Stimulated activated CD8-positive, alpha-beta memory T cell treated with anti-CD3 and anti-CD28 coated beads, Interleukin-7, amount 100 ng/mL, for 48 hours (primary cell): ENCODE data around the gene RPL18A.
A peak's percentile ranks its signal among the peaks of the same experiment; 100 is the strongest.

Source experiments
- DNase-seq, 2 donors: peaks; one replicate each; pipeline ENCODE4 v3.0.0-alpha.2; 2020; ENCODE audit warnings: low read depth in 1 of 2; ENCODE audit errors: extremely low read depth in 1 of 2

RPL18A gene

DNA sequence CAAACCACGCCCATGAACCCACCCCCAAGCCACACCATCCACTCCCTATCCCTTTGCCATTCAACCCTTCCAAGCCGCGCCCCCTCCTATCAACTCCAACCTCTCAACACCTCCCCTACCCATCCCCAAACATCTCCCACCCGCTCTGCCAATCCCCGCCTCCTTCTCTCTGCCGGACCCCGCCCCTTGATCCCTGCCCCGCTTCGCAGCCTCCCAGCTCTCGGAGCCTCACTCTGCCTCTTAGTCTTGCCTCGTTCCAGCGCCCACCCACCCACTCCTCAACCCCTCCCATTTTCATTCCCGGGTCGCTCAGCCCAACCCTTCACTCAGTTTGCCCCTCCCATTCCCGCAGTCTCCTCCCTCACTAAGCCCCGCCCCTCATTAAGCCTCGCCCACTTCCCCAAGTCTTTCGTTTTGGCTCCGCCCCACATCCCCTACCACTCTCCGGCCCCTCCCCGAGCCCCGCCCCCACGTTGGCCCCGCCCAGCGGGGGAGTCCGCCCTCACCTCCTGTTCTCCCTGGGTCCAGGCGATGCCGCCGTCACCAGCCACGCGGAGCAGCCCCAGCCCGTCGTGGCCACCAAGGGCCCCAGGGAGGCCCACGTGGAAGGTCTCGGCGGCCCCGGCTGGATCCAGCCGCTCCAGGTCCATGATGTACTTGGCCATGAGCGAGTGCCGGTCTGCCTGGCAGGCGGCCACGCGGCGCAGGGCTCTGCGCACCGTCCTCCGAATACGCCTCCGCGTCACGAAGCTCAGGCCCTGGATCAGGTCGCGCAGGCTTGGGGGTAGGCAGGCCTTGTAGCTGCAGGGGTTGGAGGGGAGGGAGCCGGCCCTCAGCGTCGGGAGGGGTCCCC, 17.7 kb upstream of the RPL18A start:
- DNase-seq = peak; percentile 61 to 63

DNA sequence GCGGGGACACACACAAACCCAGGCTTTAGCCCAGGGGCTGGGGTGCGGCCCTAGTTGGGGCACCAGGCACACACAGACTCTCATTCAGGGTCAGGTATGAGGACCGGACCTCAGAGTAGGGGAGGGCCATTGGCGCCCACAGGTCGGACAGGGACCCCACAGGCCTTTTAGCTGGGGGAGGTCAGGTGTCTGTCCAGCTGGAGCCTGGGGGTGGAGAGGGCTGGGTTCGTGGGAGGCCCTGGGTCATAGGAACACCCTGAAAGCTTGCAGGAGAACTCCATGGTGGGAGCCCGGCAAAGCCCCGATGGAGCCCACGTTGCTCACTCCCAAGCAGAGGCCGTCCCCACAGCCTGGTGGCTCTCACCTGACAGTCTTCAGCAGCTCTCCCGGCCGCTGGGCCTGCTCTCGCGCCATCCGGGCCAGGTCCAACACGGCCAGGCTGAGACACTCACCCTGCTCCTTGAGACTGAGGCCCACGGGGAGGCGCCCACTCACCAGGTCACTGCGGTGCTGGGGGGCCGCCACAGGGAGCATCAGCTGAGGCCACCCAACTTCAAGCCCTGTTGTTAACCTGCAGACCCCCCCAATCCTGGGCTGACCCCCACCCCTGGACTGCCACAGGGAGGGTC, 16.9 kb upstream of the RPL18A start:
- no peak for DNase-seq

DNA sequence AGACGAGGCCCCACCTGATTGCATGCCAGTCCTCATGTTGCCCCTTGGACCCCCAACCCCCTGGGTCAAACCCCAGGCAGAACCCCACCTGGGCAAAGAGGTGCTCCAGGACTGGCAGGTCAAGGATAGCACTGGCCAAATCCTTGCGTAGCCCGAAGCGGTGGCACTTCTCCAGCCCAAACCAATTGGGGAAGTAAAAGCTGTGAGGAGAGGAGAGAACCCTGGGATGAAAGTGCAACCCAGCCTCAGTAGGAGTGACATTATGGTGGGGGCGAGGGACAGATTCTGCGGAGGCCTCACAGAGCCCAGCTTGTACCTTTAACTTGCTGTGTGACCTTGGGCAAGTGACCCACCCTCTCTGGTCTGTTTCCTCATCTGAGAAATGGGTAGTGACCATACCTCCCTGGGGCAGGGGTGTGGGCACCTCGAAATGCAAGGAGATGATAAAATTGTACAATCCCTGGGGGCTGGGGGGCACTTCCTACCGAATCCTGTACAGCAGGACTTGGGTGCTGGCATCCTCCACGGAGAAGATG, 16.4 kb upstream of the RPL18A start:
- DNase-seq = no peak

DNA sequence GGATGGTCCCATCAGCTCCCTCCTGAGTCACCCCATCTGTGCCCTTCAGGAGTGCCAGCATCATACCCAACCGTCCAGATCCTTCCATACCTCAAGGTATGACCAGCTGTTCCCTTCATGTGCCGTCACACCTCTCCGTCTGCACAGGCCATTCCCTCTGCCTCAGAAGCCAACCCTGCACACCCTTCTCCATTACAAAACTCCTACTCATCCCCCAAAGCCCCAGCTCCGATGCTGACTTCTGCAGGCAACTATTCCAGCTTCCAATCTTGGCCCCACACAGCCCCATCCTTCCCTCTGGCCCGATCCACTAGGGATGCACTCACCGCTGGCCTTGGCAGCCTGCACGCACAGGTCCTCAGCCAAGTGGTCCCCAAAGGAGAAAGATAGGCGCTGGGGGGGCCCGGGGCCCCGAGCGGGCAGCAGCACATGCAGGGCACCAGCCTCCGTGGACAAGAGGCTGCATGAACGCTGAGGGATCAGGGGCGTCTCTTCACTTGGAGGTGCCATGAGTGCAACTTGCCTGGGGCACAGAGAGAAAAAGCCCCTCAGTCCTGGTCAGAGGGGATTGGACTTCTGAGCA, 15.7 kb upstream of the RPL18A start:
- no peak for DNase-seq

DNA sequence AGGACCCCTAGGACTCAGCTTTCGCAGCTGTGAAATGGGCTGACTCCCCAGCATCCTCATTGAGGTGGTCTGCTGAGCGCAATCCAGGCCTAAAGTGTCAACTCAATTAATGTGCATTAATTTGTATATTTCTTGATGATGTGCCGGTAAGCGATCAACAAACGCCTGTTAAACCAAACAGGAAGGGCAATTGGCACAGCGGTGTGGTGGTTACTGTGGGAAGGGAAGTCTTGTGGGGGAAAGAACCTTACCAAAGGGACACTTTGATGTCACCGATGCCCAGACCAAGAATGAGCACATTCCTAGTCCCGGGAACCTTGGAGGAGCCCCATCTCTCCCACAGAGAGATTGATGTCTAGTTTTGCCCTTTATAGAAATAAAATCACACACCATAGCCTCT, 13.6 kb upstream of the RPL18A start:
- no peak for DNase-seq

DNA sequence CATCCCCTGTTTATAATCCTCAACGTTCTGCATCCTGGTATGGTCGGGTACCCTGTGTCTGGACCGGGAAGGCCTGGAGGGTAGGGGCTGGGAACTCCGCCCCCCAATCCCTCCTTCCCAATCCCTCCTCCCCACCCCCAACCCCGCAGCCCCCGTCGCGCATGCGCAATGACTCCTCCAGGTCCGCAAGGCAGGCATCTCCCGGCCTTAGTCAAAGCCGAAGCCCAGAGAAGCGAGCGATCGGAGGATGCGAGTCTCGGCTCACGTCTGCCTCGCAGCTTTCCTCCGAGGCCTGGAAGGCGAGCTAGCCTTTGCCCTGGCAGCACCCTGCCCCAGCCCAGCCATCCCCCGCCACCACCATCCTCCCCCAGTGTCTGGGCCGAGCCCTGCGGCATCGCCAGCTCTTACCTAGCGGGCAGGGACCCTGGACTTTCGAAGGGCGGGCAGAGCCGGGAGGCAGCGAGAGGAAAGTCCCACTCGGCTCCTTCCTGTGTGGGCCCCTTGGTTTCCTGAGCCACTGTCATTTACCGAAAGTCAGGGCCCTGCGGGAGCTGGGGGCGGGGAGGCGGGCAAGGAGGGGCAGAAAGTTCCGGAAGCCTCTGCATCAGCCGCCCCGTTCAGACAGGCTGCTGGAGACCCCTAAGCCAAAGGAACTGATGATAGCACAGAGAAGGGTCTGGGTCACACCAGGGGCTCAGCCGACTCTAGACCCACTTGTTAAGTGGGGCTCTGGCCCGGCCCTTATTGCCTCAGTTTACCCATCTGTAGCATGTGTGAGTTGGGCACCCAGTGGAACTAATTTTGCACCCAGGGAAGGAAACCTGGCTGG, 12.0 kb upstream of the RPL18A start, which contains the start of gene JAK3:
TSS of gene JAK3 (minus strand) at position 445 of the 829 bp plus-strand sequence. CDS start 3,565 bp downstream, outside the sequence.
- peak; percentile 84 to 90 for DNase-seq

DNA sequence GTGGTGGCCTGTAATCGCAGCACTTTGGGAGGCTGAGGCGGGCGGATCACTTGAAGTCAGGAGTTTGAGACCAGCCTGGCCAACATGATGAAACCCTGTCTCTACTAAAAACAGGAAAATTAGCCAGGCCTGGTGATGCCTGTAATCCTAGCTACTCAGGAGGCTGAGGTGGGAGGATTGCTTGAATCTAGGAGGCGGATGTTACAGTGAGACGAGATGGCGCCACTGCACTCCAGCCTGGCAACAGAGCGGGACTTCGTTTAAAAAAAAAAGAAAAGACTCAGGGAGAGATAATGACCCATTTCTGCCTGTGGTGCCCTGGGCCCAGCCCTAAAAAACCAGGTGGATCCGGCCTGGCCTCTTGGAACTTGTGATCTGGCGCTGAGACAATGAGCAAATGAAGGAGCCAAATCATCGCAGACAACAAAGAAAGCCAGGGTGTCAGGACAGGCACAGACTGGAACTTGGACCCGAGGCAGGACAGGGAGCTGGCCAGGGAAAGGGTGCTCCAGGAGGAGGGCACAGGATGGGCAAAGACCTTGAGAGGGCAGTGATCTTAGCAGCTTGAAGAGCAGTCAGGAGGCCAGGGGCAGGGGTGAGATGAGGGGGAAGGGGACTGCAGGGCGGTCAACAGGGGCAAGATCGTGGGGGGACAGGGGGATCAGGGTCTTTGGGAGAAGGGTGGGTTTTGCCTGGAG, 11.0 kb upstream of the RPL18A start:
- DNase-seq = no peak

DNA sequence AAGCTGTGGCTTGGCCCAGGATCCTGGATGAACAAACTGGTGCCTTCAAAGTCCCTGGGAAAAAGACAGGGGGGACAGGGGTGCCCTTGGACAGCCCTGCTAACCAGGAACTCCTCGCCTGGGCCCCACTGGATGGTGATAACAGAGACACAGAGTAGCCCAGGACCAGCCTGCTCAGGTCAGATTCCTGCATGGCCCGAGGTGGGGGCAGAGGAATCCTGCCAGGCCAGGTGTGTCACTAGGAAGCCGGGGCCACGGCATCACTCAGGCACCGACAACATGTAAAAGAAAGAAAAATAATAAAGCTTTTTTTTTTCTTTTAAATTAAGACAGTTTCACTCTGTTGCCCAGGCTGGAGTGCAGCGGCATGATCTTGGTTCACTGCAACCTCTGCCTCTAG, 5.6 kb upstream of the RPL18A start:
- no peak for DNase-seq

DNA sequence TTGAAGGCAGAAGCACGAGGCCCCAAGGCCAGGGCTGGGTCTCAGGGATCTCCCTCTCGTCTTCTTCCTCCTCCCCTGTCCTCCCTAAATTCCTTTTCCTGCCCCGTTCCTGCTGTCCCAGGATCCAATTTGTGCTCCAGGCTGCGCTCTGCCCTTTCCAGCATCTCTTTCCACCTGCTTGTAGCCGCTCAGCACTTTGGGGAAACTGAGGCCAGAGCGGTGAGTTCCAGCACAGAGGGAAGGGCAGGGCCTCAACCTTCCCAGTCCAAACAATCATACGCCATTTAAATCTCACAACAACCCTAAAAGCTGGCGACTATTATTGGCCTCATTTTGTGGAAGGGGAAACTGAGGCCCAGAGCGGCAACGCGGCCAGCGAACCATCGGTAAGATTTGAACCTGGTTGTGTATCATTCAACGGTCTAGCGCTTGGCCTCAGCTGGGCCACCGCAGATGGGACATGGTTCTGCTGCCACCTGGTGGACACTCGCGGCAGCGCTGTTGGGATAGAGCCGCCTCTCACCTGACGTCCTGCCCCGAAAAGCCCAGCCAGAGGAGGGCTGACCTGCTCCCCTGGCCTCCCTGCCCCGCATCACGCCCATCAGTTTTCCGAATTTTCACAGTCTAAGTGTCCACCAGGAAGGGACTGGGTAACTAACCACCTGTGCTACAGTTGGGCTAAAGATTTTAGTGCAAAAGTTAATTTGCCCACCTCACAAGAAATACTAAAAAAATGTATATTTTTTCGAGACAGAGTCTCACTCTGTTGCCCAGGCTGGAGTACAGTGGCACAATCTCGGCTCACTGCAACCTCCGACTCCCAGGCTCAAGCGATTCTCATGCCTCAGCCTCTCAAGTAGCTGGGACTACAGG, 4.2 kb upstream of the RPL18A start:
- peak; percentile 73 to 79 for DNase-seq

DNA sequence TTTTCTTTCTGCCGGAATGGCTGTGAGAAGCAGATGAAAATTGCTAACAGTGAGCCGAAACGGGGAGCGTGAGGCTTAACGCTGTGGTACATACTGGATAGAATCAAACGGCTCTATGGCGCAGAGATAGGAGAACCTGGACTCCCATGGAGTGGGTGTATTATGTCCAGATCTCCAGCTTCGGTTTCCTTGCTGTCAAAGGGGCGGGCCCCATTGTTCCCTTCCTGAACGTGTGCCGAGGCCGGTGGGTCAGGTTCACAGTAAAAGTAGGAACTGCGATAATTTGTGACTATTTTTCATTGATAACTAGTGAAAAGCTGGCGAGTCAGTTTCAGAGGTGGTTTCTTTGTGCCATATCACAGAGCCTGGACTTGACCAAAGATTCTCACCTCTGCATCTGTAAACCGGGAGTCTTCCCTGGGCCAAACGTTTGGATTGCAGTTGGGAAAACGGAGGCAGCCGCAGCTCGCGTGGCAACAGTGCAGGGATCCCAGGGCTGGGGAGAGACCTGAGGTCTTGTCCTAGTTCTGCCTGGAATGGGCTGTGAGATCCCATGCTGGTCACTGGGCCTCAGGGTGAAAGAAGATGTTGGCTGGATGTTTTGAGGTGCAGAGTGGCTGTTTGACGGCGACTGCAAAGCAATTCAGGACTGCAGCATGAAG, 752 bp downstream of the RPL18A start:
- no peak for DNase-seq

DNA sequence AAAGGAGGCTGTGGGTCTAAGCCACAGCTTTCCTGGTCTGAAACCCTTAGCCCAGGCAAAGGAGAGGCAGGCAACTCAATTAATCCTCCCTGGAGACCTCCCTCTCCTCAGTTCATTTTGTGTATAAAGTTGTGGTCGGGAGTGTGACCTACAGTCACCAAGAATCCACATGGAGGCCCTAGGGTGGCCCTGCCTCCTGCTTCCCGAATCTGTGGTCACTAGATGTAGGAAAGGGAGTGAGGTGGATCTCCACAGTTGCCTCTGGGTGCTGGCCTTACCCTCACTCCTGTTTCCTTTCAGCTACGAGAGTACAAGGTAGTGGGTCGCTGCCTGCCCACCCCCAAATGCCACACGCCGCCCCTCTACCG, 1.3 kb downstream of the RPL18A start:
- no peak for DNase-seq

DNA sequence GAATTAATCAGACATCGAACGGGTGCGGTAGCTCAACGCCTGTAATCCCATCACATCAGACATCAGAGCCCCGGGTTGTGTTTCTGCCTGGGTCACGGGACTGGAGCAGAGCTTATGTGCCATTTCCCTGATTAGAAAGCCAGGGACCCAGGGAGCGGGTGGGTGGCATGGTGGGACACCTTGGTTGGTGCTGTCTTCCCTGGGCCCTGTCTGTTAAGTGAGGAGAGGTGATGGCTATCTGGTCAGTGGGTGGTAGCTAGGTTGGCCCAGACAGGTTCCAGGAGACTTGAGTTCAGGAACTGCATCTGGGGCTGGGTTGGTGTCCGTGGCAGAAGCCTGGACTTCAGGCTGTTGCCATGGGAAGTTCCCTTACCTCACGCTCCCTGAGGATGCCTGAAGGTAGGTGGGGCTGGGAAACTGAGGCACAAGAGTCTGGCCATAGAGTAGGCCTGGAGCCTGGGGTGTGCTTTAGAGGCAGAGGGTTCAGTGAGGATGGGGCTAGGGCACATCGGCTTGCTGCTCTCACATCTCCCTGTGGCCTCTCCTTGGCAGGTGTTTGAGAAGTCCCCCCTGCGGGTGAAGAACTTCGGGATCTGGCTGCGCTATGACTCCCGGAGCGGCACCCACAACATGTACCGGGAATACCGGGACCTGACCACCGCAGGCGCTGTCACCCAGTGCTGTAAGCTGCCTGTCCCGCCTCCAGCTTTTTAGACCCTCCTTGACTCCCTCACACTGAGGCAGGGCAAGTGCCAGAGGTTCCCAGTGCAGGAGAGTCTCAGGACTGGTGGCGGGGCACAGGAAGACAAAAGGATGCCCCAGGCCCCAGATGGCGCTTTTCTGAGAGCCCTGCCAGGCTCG, 2.1 kb downstream of the RPL18A start:
- DNase-seq = no peak

DNA sequence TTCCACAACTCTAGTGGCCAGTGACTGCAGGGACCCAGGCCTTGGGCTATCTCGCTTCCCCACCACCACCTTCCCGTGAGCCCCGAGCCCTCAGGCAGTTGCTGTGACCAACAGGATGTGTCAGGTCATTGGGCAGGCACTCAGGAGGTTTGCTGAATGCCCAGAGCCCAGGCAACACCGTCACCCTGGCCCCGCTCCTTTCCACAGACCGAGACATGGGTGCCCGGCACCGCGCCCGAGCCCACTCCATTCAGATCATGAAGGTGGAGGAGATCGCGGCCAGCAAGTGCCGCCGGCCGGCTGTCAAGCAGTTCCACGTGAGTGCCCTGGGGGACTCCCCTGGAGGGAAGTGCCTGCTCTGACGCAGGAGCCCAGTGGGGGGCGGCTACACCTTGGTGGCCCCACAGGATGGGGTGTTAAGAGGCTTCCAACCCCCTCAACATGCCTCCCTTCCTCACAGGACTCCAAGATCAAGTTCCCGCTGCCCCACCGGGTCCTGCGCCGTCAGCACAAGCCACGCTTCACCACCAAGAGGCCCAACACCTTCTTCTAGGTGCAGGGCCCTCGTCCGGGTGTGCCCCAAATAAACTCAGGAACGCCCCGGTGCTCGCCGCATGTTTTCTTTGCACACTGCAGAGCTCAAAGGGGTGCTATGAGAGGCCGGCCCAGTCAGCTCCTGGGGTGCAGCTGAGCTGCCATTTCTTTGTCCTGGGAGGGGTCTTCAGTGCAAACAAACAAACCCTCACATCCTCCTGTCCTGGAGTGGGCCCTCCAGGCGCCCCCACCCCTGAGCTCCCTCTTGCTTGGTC, 3.2 kb downstream of the RPL18A start:
- no peak for DNase-seq

DNA sequence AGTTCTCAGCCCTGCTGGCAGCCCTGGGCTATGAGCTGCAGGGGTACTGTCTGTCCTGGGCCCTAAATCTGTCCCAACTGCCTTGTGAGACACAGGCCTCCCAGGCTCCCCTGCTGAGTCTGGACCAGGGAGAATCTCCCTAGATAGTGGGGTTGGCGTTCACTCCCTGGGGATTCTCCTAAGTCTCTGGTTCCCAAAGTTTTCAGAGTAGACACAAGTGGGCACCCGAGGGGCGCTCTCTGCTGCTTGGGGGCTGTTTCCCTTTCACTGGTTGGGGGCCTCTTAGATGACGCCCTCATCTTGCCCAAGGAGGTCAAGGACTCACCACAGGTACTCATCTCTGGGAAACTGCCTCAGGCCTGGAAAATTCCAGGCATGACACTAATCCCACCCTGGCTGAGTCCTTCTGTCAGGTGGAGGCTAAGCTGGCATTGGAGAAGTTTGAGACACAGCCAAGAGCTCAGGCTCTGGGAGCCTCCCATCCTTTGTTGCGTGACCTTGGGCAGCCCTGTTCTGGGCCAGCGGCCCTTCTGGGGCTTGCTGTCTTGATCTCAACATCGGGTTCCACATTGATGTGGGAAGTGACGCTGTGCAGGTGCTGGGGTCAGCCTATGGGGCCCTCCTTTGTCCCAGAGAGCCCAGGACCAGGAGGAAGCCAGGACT, 3.9 kb downstream of the RPL18A start:
- DNase-seq = no peak

DNA sequence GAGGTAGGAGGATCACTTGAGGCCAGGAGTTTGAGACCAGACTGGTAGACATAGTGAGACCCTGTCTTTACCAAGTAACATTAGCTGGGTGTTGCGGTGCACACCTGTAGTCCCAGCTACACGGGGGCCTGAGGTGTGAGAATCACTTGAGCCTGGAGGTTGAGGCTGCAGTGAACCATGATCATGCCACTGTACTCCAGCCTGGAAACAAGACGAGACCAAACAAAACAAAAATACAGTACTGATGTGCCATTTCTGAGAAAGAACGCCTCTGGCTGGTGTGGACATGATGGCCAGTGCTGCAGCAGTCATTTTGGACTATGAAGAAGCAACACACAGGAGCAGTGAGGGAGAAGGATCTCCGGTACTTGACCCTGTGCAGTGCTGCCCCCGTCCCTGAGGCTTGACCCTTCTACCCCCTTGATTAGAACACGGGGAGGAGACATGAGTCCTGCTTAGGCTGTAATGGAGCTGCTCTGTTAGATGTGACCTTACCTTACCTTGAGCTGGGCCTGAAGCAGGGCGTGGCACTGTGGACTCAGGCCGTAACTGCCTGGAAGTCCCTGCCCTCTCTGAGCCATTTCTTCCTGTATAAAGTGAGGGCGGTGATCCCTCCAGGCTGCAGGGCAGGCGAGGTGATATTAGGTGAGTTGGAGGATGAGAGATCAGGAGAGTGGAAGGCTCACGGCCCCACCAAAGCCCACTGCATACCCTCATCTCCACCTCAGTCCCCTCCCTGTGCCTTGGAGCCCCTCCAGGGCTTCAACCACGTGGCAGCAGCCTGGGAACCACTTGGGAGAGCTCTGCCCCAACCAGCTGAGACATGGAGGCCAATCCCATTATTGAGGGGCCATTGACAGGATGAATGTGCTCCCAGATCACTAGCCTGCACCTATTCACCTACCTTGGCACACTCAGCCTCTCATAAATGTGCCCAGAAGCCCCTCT, 5.9 kb downstream of the RPL18A start:
- DNase-seq = no peak
